Loucy (cell line): Measurements from ENCODE around the gene PRG2.

ENCODE experiments used
- CTCF ChIP-seq: fragments of 200-600 bp; sonication (generic); conservative IDR thresholded peaks from 2 replicates; pipeline ENCODE4 v1.5.1; 2014; ENCODE audit warnings: mild to moderate bottlenecking, antibody characterized with exemption, low read length
- EZH2phosphoT487 ChIP-seq: fragments of 200-600 bp; IDR thresholded peaks from 2 replicates; pipeline ENCODE4 v1.6.1; 2018; ENCODE audit warnings: antibody characterized with exemption, mild to moderate bottlenecking, moderate library complexity, borderline replicate concordance

GRCh38 chr11:57348052-57348451 is 42.4 kb downstream of the PRG2 start:
- TF ChIP-seq CTCF = no peak
- no peak for TF ChIP-seq EZH2phosphoT487
